IMR-90 (cell line): ENCODE measurements around the gene ARHGAP15. TPM values are rescaled to one million over a fixed set of nuclear protein-coding genes. Genes with fewer than 3 reads are reported as not detected.

Source experiments
- ATAC-seq: fragments of 200-7000 bp; cut with Tn5 transposase; 2 replicates; pipeline ENCODE4 v1.9.1; 2020; ENCODE audit warnings: low read depth, mild to moderate bottlenecking, moderate library complexity
- BruUV-seq: library from RNA; stranded (reverse); fragments of 400-500 nt; replicated peaks from 2 replicates; lab custom pipeline; 2021; lab: Mats Ljungman, UMichigan
- CTCF ChIA-PET: fragments of 300-600 bp; formaldehyde crosslinking; extraction: SDS; loops from one replicate; lab custom pipeline; 2021; ENCODE audit warnings: antibody characterized with exemption; lab: Yijun Ruan, JAX
- POLR2A ChIA-PET: fragments of 300-600 bp; sonication (Branson Sonifier 250); formaldehyde crosslinking; loops from one replicate; lab custom pipeline; 2022; ENCODE audit warnings: antibody characterized with exemption; ENCODE audit not compliant: unreplicated experiment; lab: Charles Lee
- DNase-seq: peaks from one replicate; pipeline ENCODE4 v3.0.0; 2013
- H2AFZ ChIP-seq: replicated peaks from 2 replicates; pipeline ENCODE3; 2013; ENCODE audit warnings: low read length, mild to moderate bottlenecking; ENCODE audit not compliant: poor library complexity
- H2AK5ac ChIP-seq: 2 replicates; pipeline ENCODE4 v1.6.1; 2013; ENCODE audit warnings: low read depth, low read length, inconsistent platforms
- H2AK9ac ChIP-seq: replicated peaks from 2 replicates; pipeline ENCODE3; 2013; ENCODE audit warnings: mild to moderate bottlenecking, low read depth, low read length, moderate library complexity; ENCODE audit not compliant: poor library complexity
- H2BK120ac ChIP-seq: 2 replicates; pipeline ENCODE4 v1.6.1; 2013; ENCODE audit warnings: low read depth, low read length, inconsistent platforms
- H2BK15ac ChIP-seq: 3 replicates; pipeline ENCODE4 v1.6.1; 2013; ENCODE audit warnings: low read depth, low read length, inconsistent platforms
- H2BK20ac ChIP-seq: 2 replicates; pipeline ENCODE4 v1.6.1; 2013; ENCODE audit warnings: low read depth, mild to moderate bottlenecking, inconsistent platforms, low read length, moderate library complexity
- H2BK5ac ChIP-seq: 2 replicates; pipeline ENCODE4 v1.6.1; 2013; ENCODE audit warnings: mild to moderate bottlenecking, low read depth, low read length, inconsistent platforms; ENCODE audit not compliant: poor library complexity, severe bottlenecking
- H3K14ac ChIP-seq: replicated peaks from 2 replicates; pipeline ENCODE4 v1.6.1; 2013; ENCODE audit warnings: low read depth, low read length, inconsistent platforms
- H3K18ac ChIP-seq: 2 replicates; pipeline ENCODE4 v1.6.1; 2013; ENCODE audit warnings: low read depth, low read length, control low read depth
- H3K23ac ChIP-seq: 2 replicates; pipeline ENCODE4 v1.6.1; 2013; ENCODE audit warnings: low read depth, low read length, inconsistent platforms
- H3K27ac ChIP-seq: 2 replicates; pipeline ENCODE4 v1.5.1; 2013; ENCODE audit warnings: mild to moderate bottlenecking, control low read depth, low read length; ENCODE audit not compliant: insufficient read depth
- H3K27me3 ChIP-seq: 2 replicates; pipeline ENCODE4 v1.6.1; 2013; ENCODE audit warnings: low read length; ENCODE audit not compliant: control insufficient read depth, insufficient read depth
- H3K36me3 ChIP-seq: 2 replicates; pipeline ENCODE4 v1.6.1; 2013; ENCODE audit warnings: low read length, mixed read lengths; ENCODE audit not compliant: control insufficient read depth, insufficient read depth
- H3K4ac ChIP-seq: 2 replicates; pipeline ENCODE4 v1.6.1; 2013; ENCODE audit warnings: low read depth, low read length, inconsistent platforms
- H3K4me1 ChIP-seq: 2 replicates; pipeline ENCODE4 v1.6.1; 2013; ENCODE audit warnings: low read length, mixed read lengths; ENCODE audit not compliant: control insufficient read depth, insufficient read depth
- H3K4me2 ChIP-seq: 2 replicates; pipeline ENCODE4 v1.6.1; 2013; ENCODE audit warnings: low read depth, mild to moderate bottlenecking, control low read depth, low read length, moderate library complexity
- H3K4me3 ChIP-seq: 2 replicates; pipeline ENCODE4 v1.5.1; 2013; ENCODE audit warnings: low read depth, mild to moderate bottlenecking, control low read depth, low read length, moderate library complexity; ENCODE audit not compliant: insufficient read depth
- H3K56ac ChIP-seq: 2 replicates; pipeline ENCODE4 v1.6.1; 2013; ENCODE audit warnings: low read length, inconsistent platforms; ENCODE audit not compliant: insufficient read depth; ENCODE audit errors: extremely low read depth
- H3K79me1 ChIP-seq, 2 experiments: 2 replicates each; pipeline ENCODE4 v1.6.1; 2013; ENCODE audit warnings: low read length in 2 of 2, inconsistent platforms in 1 of 2, low read depth in 1 of 2
- H3K9ac ChIP-seq: 2 replicates; pipeline ENCODE4 v1.6.1; 2013; ENCODE audit warnings: low read depth, low read length, control low read depth
- H3K9me1 ChIP-seq: 2 replicates; pipeline ENCODE4 v1.6.1; 2013; ENCODE audit warnings: low read length, inconsistent platforms; ENCODE audit not compliant: insufficient read depth
- H3K9me3 ChIP-seq: 2 replicates; pipeline ENCODE4 v1.6.1; 2013; ENCODE audit warnings: low read length; ENCODE audit not compliant: control insufficient read depth, insufficient read depth
- H4K20me1 ChIP-seq: 2 replicates; pipeline ENCODE4 v1.6.1; 2013; ENCODE audit warnings: low read length, inconsistent platforms; ENCODE audit not compliant: insufficient read depth
- H4K5ac ChIP-seq: 2 replicates; pipeline ENCODE4 v1.6.1; 2013; ENCODE audit warnings: mild to moderate bottlenecking, low read depth, low read length, control low read depth
- H4K8ac ChIP-seq, 2 experiments: 2 replicates each; pipeline ENCODE4 v1.6.1; 2013; ENCODE audit warnings: low read depth in 2 of 2, low read length in 2 of 2, control low read depth in 1 of 2, inconsistent platforms in 1 of 2
- H4K91ac ChIP-seq: 2 replicates; pipeline ENCODE4 v1.6.1; 2013; ENCODE audit warnings: low read depth, low read length, inconsistent platforms; ENCODE audit not compliant: insufficient read depth
- BHLHE40 ChIP-seq: fragments of 150-350 bp; IDR thresholded peaks from 2 replicates; pipeline ENCODE4 v1.6.1; 2016; ENCODE audit warnings: mild to moderate bottlenecking, low read depth, low read length
- CEBPB ChIP-seq: IDR thresholded peaks from 2 replicates; pipeline ENCODE4 v1.6.1; 2012; ENCODE audit warnings: low read depth, low read length, improper control_type of control experiment
- CHD1 ChIP-seq: IDR thresholded peaks from 2 replicates; pipeline ENCODE4 v1.6.1; 2012; ENCODE audit warnings: low read depth, low read length, improper control_type of control experiment
- CTCF ChIP-seq: conservative IDR thresholded peaks from 2 replicates; pipeline ENCODE4 v1.5.1; 2012; ENCODE audit warnings: mild to moderate bottlenecking, low read depth, low read length, improper control_type of control experiment
- ELK1 ChIP-seq: fragments of 150-350 bp; IDR thresholded peaks from 2 replicates; pipeline ENCODE4 v1.6.1; 2016; ENCODE audit warnings: low read depth, mild to moderate bottlenecking, low read length, moderate library complexity, borderline replicate concordance
- FOS ChIP-seq: fragments of 150-350 bp; IDR thresholded peaks from 2 replicates; pipeline ENCODE4 v1.6.1; 2016; ENCODE audit warnings: low read depth, low read length
- MAFK ChIP-seq: IDR thresholded peaks from 2 replicates; pipeline ENCODE4 v1.6.1; 2012; ENCODE audit warnings: low read depth, low read length, improper control_type of control experiment
- MAZ ChIP-seq: IDR thresholded peaks from 2 replicates; pipeline ENCODE4 v1.6.1; 2012; ENCODE audit warnings: low read depth, mild to moderate bottlenecking, low read length, improper control_type of control experiment, moderate library complexity, borderline replicate concordance
- MXI1 ChIP-seq: IDR thresholded peaks from 2 replicates; pipeline ENCODE4 v1.6.1; 2012; ENCODE audit warnings: low read depth, mild to moderate bottlenecking, low read length, moderate library complexity, borderline replicate concordance
- NFE2L2 ChIP-seq: fragments of 150-350 bp; IDR thresholded peaks from 2 replicates; pipeline ENCODE4 v1.6.1; 2016; ENCODE audit warnings: low read depth, mild to moderate bottlenecking, low read length
- POLR2A ChIP-seq: IDR thresholded peaks from 2 replicates; pipeline ENCODE4 v1.6.1; 2012; ENCODE audit warnings: mild to moderate bottlenecking, low read depth, low read length
- RAD21 ChIP-seq: IDR thresholded peaks from 2 replicates; pipeline ENCODE4 v1.6.1; 2012; ENCODE audit warnings: low read length, improper control_type of control experiment
- RCOR1 ChIP-seq: IDR thresholded peaks from 2 replicates; pipeline ENCODE4 v1.6.1; 2012; ENCODE audit warnings: mild to moderate bottlenecking, low read length, improper control_type of control experiment; ENCODE audit not compliant: insufficient replicate concordance
- RFX5 ChIP-seq: IDR thresholded peaks from 2 replicates; pipeline ENCODE4 v1.8.0; 2012; ENCODE audit warnings: low read depth, mild to moderate bottlenecking, low read length, moderate library complexity
- SMC3 ChIP-seq: fragments of 150-350 bp; IDR thresholded peaks from 2 replicates; pipeline ENCODE4 v1.6.1; 2016; ENCODE audit warnings: low read depth, mild to moderate bottlenecking, antibody characterized with exemption, low read length, moderate library complexity
- USF2 ChIP-seq: fragments of 150-350 bp; IDR thresholded peaks from 2 replicates; pipeline ENCODE4 v1.6.1; 2017; ENCODE audit warnings: mild to moderate bottlenecking, antibody characterized with exemption, low read length, low read depth
- WGBS, 2 experiments: methylation state at CpG; one replicate each; pipeline versions ENCODE4 v1.1.5 to v1.1.7; 2013; ENCODE audit warnings: missing lambda C conversion rate in 2 of 2; ENCODE audit not compliant: insufficient read length in 1 of 2; ENCODE audit errors: extremely low coverage in 2 of 2; 5-methylcytosine and 5-hydroxymethylcytosine counted together
- dilution Hi-C: fragments of 300-500 bp; cut with HindIII; formaldehyde crosslinking; loops from one replicate; pipeline ENCODE4 v1.14.3; 2018; ENCODE audit warnings: low sequenced_read_pairs; ENCODE audit not compliant: unreplicated experiment
- in situ Hi-C: fragments of 300-500 bp; cut with MboI; formaldehyde crosslinking; loops from 3 replicates; pipeline ENCODE4 v1.14.3; 2019; ENCODE audit warnings: low sequenced_read_pairs, inconsistent platforms, mixed read lengths
- intact Hi-C: fragments of 100-400 bp; cut with micrococcal nuclease; formaldehyde crosslinking; loops from 2 replicates; pipeline ENCODE4 v1.10.0; 2022
- polyA plus RNA-seq, 3 experiments: library from polyadenylated mRNA; depleted of rRNA; stranded (reverse); fragments of >200 nt; gene quantifications; 2 replicates each; pipeline ENCODE4 v1.2.3, GENCODE V29; 2012; ENCODE audit warnings: low replicate concordance in 1 of 3
- total RNA-seq: library from RNA; depleted of rRNA; stranded (reverse); fragments of >200 nt; gene quantifications from 2 replicates; pipeline ENCODE4 v1.2.3, GENCODE V29; 2012

Gene ARHGAP15
- total and polyA plus RNA-seq, 2 of the 4 experiments (the other 2 are of a cell fraction): not detected

GRCh38 chr2:143698888-143699570 is 569.8 kb downstream of the ARHGAP15 start:
- no peaks in the 10 kb centered on the region for H4K20me1 ChIP-seq
- H2BK20ac ChIP-seq: no peak overlapping the region
- H4K91ac ChIP-seq: no peak overlapping the region
- no peak overlapping the region for H3K23ac ChIP-seq
- TF ChIP-seq NFE2L2 (no peak), USF2 (no peak), BHLHE40 (no peak), RCOR1 (no peak), ELK1 (no peak), FOS (no peak), RAD21 (no peak), POLR2A (no peak), CEBPB (no peak), SMC3 (no peak), MAFK (no peak), MAZ (no peak), CHD1 (no peak), CTCF (no peak), RFX5 (no peak), MXI1 (no peak)
- no peak overlapping the region for H2BK5ac ChIP-seq
- no peaks in the 10 kb centered on the region for H3K9me1 ChIP-seq
- no peak overlapping the region for H3K56ac ChIP-seq
- no peak overlapping the region for H4K5ac ChIP-seq
- ATAC-seq (no peak), DNase-seq (no peak)
- H4K8ac ChIP-seq: no peak overlapping the region
- no peak overlapping the region for H3K9ac ChIP-seq
- H3K36me3 ChIP-seq: no peaks in the 10 kb centered on the region
- H2BK15ac ChIP-seq: no peak overlapping the region
- dilution Hi-C loops (no loop called here), intact Hi-C loops (no loop called here), in situ Hi-C loops (no loop called here)
- no peaks in the 10 kb centered on the region for H3K4me1 ChIP-seq
- H3K27ac ChIP-seq: no peak overlapping the region
- H3K27me3 ChIP-seq: no peaks in the 10 kb centered on the region
- no peak overlapping the region for H3K18ac ChIP-seq
- H2AFZ ChIP-seq: no peak overlapping the region
- no peak overlapping the region for H3K4me3 ChIP-seq
- H3K4me2 ChIP-seq: no peak overlapping the region
- H3K14ac ChIP-seq: no peak overlapping the region
- CTCF ChIA-PET: no interaction called here
- no peak overlapping the region for H2BK120ac ChIP-seq
- H2AK9ac ChIP-seq: no peak overlapping the region
- POLR2A ChIA-PET: no interaction called here
- no peaks in the 10 kb centered on the region for H3K9me3 ChIP-seq
- no peak overlapping the region for H2AK5ac ChIP-seq
- no peaks in the 10 kb centered on the region for H3K79me1 ChIP-seq
- BruUV-seq: no TSS peak
- no CpG with 5 or more reads among the region's 3 CpGs for WGBS, 2 experiments
- no peak overlapping the region for H3K4ac ChIP-seq
